NCI-H2196 treated with DMSO at 0.1 percent for 48 hours (cell line): Measurements from ENCODE around the gene CKAP5.

ENCODE experiments used
- DNase-seq: peaks from one replicate; lab custom pipeline; 2025; ENCODE audit not compliant: unreplicated experiment; lab: John Stamatoyannopoulos, UW

Gene CKAP5

DNA sequence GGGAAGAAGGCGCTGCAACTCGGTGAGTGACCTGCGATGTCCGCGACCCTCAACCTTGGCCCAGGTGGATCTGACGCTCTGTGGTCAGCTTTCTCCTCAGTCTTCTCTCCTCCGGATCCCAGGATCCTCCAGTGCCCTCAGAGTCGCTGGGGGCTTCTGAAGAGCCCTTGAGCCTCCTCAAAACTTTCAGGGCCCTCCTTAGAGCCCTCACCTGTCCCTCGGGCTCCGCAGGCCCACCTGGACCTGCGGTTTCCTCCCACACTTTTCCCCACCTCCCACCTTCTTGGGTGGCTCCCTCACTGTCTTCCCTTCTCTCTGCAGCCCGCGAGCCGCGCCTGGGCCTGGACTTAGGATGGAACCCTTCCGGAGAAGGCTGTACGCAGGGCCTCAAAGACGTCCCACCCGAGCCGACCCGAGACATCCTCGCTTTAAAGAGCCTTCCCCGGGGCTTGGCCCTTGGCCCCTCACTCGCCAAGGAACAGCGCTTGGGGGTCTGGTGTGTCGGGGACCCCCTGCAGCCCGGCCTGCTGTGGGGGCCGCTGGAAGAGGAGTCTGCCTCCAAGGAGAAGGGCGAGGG lies 144.9 kb downstream of the CKAP5 start:
- no peak for DNase-seq

DNA sequence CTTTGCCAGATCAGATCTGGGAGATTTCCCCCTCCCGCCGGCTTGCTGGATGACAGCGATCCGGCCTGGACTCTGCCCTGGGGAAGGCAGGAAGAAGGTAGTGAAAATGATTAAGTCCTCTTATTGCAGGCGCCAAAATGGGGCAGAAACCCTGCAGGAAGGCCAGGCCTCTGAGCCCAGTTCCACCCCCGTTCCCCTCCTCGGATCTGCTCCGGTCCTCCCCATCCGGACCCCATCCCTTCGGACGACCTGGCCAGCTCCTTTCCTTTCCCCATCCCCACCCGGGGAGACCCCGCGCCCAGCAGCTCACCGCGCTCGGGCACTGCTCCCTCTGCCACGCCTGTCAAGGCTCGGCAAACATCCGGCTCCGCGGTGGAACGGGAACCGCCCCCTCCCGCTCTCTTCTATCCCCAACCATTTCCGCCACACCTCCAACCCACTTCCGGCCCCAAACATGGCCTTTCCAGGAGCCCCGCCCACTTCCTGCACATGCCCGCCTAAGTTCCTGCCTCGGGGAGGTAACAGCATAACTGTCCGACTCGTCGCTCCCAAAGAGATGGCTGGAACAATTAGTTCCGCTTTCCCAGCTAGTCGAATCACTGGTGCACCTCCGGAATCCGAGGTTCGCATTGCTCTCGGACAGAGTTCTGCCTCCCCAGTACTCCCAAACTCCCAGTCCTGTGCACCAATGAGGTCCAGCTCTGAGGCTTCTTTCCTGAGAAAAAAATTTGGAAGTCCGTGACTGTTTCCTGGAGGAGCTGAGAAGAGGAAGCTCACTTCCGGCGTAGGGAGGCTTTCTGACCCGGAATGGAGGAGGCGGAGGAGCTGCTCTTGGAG lies 145.6 kb downstream of the CKAP5 start, which contains the start of the genes ARHGAP1 and ZNF408:
ARHGAP1 (minus strand) TSS at position 379 of the 837 bp plus-strand sequence. CDS start 4,512 bp downstream, outside the sequence.
ZNF408 (plus strand) TSS at position 791 of the 837 bp plus-strand sequence; CDS start at position 808, 17 bp downstream.
- peak; percentile 99 for DNase-seq

- no peak for DNase-seq
Measured at GRCh38 chr11:46698597-46698996, 147.5 kb downstream of the CKAP5 start.

DNA sequence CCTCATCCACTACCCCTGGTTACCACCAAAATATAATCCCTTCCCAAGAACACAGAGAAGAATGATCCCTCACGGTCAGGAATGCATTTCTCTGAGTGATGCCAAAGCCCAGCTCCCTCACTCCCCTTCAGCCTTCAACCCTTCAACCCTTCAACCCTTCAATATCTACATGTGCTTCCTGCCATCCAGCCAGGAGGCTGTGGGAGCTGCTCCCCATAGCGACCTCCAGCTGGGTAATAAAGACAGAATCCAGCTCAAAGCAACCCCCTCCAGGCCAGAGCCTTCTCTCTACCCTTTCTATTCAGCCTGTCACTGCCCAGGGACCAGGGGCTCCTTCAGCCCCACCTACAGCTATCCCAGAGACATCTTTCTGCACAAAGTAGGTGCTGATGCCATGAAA lies 148.4 kb downstream of the CKAP5 start:
- DNase-seq = no peak

GRCh38 chr11:46697303-46697702 lies 148.8 kb downstream of the CKAP5 start:
- peak; percentile 46 for DNase-seq

GRCh38 chr11:46696212-46696558 lies 149.9 kb downstream of the CKAP5 start:
- peak; percentile 78 for DNase-seq

DNA sequence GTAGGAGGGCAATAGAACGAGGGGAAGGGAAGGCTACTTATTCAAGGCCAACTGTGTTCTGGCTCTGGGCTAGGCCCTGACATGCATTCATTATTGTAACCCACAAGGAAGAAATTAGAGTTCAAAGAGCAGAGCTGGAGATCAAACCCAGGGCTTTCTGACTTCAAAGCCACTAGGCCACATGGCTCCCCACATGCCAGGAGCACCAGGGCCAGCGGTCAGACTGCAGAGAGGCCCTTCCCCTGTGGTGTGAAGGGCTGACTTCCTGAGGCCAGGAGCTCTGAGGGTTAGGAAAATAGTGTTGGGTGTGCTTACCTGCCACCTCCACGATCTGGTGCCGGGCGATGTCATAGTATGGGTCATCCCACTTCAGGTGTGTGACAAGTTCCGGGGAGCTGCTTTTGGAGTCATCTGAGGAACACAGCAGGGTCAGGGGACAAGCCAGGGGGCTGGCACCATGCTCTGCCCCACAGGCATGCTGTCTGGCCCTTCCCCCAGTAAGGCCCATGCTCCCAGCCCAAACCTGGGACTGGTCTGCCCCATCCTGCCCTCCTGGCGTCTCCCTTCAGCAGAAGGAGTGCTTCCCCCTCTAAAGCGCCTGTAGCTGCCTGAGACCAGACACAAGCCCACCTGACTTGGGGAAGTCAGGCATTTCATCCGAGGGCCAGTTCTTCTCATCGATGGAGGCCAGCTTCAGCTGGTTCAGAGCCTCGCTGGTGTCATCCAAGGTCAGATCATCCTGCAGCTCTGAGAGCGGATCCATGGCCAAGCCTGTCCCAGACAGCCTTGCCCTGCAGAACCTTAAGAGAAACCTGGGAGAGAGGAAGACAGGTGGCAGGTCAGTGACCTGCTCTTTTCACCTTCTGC lies 150.5 kb downstream of the CKAP5 start:
- DNase-seq = peak; percentile 55

- no peak for DNase-seq
Measured at GRCh38 chr11:46694607-46695006, 151.5 kb downstream of the CKAP5 start.

GRCh38 chr11:46694072-46694471 lies 152.0 kb downstream of the CKAP5 start:
- no peak for DNase-seq

GRCh38 chr11:46693597-46694012 lies 152.5 kb downstream of the CKAP5 start:
- no peak for DNase-seq
